NCI-H526 (cell line): ENCODE measurements around the gene KLHL7.
"Not testable (repeated sequence)": the region's sequence is repeated elsewhere in the genome, so short reads cannot be mapped to it uniquely, and the experiment has no call there.

Experiments used
- DNase-seq, 2 experiments: peaks; one replicate each; lab custom pipeline; 2025; lab: John Stamatoyannopoulos, UW

Gene KLHL7

GRCh38 chr7:23106823-23107663 lies 1.5 kb downstream of the KLHL7 start:
- no peak for DNase-seq

GRCh38 chr7:23107781-23108180 lies 2.2 kb downstream of the KLHL7 start:
- DNase-seq: no peak

- no peak for DNase-seq
Observed at GRCh38 chr7:23108995-23109394, 3.4 kb downstream of the KLHL7 start.

- DNase-seq: no peak
Observed at GRCh38 chr7:23109470-23109869, 3.9 kb downstream of the KLHL7 start.

GRCh38 chr7:23114896-23115295 lies 9.3 kb downstream of the KLHL7 start:
- DNase-seq: no peak

GRCh38 chr7:23115991-23116390 lies 10.4 kb downstream of the KLHL7 start:
- DNase-seq: no peak

- no peak for DNase-seq
Observed at GRCh38 chr7:23117841-23118240, 12.3 kb downstream of the KLHL7 start.

GRCh38 chr7:23120106-23120505 lies 14.5 kb downstream of the KLHL7 start:
- DNase-seq: no peak

GRCh38 chr7:23121165-23121564 lies 15.6 kb downstream of the KLHL7 start:
- no peak for DNase-seq

GRCh38 chr7:23123007-23123406 lies 17.4 kb downstream of the KLHL7 start:
- DNase-seq: no peak

GRCh38 chr7:23123465-23123864 lies 17.9 kb downstream of the KLHL7 start:
- DNase-seq: no peak

GRCh38 chr7:23129036-23129435 lies 23.5 kb downstream of the KLHL7 start:
- DNase-seq: no peak

- not testable (repeated sequence) for DNase-seq
Observed at GRCh38 chr7:23131799-23132198, 26.2 kb downstream of the KLHL7 start.

GRCh38 chr7:23133797-23134196 lies 28.2 kb downstream of the KLHL7 start:
- DNase-seq: no peak

- no peak for DNase-seq
Observed at GRCh38 chr7:23135755-23136154, 30.2 kb downstream of the KLHL7 start.

- no peak for DNase-seq
Observed at GRCh38 chr7:23136216-23136615, 30.6 kb downstream of the KLHL7 start.

GRCh38 chr7:23157679-23158078 lies 52.1 kb downstream of the KLHL7 start:
- DNase-seq: no peak

- no peak for DNase-seq
Observed at GRCh38 chr7:23158546-23158945, 53.0 kb downstream of the KLHL7 start.

GRCh38 chr7:23161482-23161881 lies 55.9 kb downstream of the KLHL7 start:
- DNase-seq: no peak

GRCh38 chr7:23164846-23165245 lies 59.3 kb downstream of the KLHL7 start:
- DNase-seq: no peak

GRCh38 chr7:23165316-23165715 lies 59.7 kb downstream of the KLHL7 start:
- no peak for DNase-seq

GRCh38 chr7:23167691-23168090 lies 62.1 kb downstream of the KLHL7 start:
- DNase-seq: no peak

GRCh38 chr7:23168111-23168885 lies 62.7 kb downstream of the KLHL7 start:
- DNase-seq: no peak
